NOMO-1 treated with DMSO at 0.1 percent for 48 hours (cell line): ENCODE results near the gene SSUH2.
"Not testable (repeated sequence)": the region's sequence is repeated elsewhere in the genome, so short reads cannot be mapped to it uniquely, and the experiment has no call there.

Experiments used
- DNase-seq: peaks from one replicate; lab custom pipeline; 2025; ENCODE audit not compliant: unreplicated experiment; lab: John Stamatoyannopoulos, UW

The SSUH2 gene

DNA sequence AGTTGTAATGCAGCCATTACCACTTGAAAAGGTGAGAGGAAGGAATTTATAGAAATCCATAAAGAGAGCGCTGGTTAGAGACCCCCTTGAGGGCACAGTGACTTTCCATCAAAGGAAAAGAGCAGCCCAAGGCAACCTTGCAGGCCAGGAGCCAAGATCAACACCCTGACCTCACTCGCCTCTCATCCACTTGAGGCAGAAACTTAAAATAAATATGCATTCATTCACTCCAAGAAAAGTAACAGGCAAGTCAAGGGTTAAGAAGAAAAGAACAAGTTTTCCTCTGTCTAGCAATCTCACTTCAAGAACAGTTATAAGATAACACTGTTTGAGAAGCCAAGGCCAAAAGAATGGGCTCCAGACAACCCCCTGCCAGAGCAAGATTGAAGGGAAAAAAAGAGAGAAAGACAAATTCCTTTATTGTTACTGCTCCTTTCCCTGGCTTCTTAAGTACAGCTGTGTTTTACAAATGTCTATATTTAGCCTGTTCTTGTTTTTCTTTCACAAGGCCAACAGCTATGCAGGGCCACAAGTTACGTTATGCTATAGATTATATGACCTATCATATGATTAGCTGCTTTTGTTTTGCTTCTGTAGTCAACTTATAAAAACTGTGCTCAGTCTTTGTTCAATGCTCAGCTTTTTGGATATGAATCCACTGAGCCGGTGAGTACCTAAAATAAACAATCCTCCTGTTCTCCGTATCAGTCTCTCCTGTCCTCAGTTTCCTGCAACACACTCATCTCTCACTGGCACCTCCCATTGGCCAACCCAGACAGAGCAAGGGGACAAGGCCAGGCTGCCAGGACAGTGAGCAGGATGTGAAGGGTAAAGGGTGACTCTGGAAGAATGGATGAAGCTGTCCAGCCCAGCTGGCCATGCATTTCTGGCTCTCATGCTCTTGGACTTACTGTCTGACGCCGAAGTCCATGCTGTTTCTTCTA lies 15.8 kb upstream of the SSUH2 start:
- no peak for DNase-seq

- DNase-seq = no peak
These were observed 14.6 kb upstream of the SSUH2 start for GRCh38 chr3:8659242-8659641.

DNA sequence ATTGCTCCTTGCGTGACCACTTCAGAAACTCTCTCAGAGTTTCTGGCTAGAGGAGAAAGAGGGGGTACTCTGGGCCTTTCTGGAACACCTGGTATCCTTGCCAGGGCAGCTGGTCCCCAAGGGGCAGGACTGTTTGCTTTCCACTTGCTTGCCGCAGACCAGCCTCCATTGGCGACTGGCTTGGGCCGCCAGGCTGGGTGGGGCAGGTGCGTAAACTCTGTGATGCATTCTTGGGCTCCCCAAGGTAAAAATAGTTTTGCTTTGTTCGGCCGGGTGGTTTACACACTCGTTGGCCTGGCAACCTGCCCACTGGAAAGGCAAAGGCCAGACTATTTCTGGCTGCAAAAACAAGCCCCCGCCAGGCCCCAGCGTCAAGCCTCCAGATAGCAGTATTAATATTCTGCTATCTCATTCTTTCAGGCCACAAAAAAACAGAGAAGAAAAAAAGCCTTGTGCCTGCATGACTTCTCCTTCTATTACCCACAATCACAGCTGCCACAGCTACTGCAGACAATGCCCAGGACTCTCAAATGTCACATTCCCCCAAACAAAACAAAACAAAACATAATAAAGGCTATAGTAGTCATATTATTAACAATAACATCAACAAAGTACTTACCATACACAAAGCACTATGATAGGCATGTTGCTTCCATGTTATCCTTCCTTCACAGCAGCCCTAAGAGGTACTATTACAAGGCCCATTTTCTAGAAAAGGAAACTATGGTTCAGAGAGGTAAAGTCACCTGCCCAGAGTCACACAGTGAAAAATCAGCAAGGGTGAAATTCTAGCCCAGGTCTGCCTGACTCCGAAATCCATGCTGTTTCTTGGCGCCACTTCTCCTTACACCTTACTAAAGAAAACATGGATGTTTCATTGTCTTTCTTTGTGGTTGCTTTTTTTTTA lies 14.0 kb upstream of the SSUH2 start:
- peak; percentile 24 for DNase-seq

- DNase-seq = no peak
These were observed 13.3 kb upstream of the SSUH2 start for GRCh38 chr3:8657804-8658305.

GRCh38 chr3:8656240-8656639 lies 11.6 kb upstream of the SSUH2 start:
- no peak for DNase-seq

DNA sequence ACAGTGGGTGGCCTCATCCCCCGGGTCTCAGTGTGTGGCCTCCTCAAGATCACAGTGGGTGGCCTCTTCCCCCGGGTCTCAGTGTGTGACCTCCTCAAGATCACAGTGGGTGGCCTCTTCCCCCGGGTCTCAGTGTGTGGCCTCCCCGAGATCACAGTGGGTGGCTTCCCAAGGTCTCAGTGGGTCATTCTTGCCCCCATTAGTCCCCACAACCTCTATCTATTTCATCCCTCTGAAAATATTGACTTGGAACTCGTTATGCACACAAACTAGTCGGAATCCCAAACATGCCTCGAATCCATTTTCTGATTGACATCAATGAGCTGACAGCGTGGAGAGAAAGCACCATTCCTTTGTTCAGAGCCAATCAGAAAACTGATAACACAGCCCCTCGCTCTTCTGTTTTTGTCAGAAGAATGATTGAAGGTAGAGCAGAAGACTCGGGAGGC lies 10.8 kb upstream of the SSUH2 start:
- DNase-seq = no peak

- DNase-seq = not testable (repeated sequence)
These were observed 10.2 kb upstream of the SSUH2 start for GRCh38 chr3:8654572-8655329.

DNA sequence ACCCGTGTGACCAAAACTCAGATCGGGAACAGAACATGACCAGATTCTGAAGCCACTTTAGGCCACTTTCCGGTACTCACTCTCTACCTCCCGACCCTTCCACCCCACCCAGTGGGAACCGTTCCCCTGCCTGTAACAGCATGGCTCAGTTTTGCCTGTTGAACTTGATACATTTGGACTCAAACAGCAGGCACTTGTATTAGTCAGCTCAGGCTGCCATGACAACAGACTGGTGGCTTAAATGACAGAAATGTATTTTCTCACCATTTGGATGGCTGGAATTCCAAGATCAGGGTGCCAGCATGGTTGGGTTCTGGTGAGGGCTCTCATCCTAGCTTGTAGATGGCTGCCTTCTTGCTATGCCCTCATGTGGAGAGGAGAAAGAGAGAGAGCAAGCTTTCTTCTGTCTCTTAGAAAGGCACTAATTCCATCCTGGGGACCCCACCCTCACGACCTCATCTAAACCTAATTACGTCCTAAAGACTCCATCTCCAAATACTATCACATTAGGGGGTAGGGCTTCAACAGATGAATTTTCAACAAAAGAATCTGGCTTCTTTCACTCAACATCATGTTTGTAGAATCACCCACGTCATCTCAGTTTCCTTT lies 9.3 kb upstream of the SSUH2 start:
- DNase-seq = no peak

- DNase-seq = no peak
These were observed 7.9 kb upstream of the SSUH2 start for GRCh38 chr3:8652324-8652987.

DNA sequence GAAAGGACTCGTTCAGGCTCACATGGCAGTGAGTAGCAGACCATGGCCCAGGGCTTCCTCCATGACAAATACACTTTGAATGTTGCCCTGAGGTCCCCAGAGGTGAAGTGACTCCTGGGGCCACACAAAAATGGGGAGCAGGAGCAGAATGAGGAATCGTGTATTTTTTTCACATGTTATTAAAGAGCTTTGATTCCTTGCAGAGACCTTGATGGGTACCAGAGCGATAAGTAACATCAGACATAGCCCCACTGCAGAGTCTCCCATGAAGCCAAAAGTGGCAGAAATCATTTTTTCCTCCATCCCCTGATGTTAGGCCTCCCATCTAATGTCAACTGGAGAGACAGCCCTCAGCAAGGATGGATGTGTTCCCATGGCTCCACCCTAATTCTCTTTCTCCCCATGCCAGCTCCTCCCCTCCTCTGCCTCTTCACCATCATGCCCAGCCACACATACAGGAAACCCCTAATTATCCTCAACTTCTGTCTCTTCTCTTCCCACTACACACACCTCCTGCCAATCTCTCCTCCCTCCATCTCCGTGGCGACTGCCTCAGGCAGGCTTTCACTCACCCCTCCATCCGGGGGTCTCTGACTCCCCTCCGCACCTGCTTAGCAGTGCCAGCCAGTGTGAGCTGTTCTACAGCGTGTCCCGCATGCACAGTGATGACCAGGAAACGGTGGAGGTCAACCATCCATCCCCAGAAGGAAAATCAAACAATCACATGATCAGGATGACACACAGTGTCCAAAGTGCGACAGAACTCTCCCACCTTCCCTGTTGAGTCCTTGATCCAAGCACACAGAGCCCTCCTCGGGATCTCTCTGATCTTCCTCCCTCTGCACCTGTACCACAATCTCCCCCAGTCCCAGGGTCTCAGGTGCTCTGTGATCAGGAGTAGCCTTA lies 7.1 kb upstream of the SSUH2 start:
- DNase-seq = no peak

- DNase-seq = no peak
These were observed 6.2 kb upstream of the SSUH2 start for GRCh38 chr3:8650583-8651416.

DNA sequence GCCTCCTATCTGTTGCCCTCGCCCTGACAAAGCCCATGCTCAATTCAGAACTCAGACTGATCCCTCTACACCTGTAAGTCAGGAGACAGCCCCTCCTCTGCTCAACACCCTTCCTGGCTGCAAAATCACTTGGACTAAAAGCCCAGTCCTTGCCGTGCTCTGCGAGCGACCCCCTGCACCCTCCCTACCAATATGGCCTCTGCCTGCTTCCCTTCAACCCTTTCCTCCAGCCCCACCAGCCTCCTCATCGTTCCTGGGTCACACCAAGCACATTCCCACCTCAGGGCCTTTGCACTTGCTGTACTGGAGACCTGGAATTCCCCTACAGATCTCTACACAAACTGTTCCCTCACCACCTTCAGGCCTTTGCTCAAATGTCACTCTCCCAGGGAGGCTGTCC lies 5.2 kb upstream of the SSUH2 start:
- DNase-seq = no peak

GRCh38 chr3:8648909-8649741 lies 4.5 kb upstream of the SSUH2 start:
- no peak for DNase-seq

- no peak for DNase-seq
These were observed 2.8 kb upstream of the SSUH2 start for GRCh38 chr3:8647137-8647985.

- no peak for DNase-seq
These were observed 1.8 kb upstream of the SSUH2 start for GRCh38 chr3:8646313-8646938.

DNA sequence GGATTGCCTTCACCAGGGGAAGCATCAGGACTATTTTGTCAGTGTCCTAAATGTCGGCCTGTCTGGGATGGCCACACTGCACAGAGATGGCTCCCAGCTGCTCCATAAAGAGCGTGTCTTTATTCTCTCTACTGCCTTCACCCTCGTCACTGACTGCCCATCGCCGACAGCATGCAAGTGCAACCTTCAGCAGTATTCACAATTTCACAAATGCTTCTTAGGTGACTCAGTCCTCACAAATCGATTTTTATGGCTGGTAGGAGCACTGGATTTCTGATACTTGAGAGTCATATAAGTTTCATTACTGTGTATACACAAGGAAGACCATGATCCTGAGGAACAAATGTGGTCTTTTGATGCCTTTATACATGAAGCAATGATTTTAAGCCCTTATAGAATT lies 1.1 kb upstream of the SSUH2 start:
- DNase-seq = no peak
